GM12801 (cell line): ENCODE measurements around the gene TMEM63A.

Experiments
- CTCF ChIP-seq: IDR thresholded peaks from one replicate; pipeline ENCODE4 v1.5.1; 2011; ENCODE audit warnings: control low read depth; ENCODE audit not compliant: insufficient read length; ENCODE audit errors: extremely low read depth

TMEM63A gene

GRCh38 chr1:225834417-225835329, 47.5 kb downstream of the TMEM63A start:
- TF ChIP-seq CTCF = no peak

DNA sequence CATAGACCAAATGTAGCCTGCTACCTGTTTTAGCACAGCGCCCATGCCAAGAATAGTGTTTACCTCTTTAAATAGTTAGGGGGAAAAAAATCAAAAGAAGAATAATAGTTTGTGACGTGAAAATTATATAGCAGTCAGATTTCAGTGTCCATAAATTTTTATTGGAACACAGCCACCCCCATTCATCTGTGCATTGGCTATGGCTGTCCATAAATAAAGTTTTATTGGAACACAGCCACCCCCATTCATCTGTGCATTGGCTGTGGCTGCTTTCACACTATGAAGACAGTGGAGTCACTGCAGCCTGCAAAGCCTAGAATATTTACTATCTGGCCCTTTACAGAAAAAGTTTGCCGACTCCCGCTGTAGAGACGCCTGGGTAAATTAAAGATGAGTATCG, 51.3 kb downstream of the TMEM63A start:
- TF ChIP-seq CTCF = no peak

GRCh38 chr1:225828706-225829345, 53.4 kb downstream of the TMEM63A start:
- no peak for TF ChIP-seq CTCF

DNA sequence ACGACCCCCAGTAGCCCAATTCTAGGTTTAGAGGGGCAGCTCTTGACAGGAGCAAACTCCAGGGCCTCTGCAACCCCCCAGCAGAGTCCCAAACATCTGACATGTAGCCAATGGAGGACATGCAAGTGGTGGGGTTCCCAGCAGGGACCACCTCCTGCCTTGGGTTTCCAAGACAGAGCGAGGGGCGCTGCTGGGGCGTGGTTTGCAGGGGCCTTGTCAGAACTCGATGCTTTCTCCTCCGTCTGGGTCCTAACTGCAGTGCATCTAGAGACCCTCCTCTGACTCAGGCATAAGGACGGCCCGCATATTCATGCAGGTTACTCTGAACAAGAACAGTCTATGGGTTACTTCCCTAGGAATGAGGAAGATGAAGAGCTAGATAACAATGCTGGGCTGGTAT, 55.1 kb downstream of the TMEM63A start:
- TF ChIP-seq CTCF = no peak

DNA sequence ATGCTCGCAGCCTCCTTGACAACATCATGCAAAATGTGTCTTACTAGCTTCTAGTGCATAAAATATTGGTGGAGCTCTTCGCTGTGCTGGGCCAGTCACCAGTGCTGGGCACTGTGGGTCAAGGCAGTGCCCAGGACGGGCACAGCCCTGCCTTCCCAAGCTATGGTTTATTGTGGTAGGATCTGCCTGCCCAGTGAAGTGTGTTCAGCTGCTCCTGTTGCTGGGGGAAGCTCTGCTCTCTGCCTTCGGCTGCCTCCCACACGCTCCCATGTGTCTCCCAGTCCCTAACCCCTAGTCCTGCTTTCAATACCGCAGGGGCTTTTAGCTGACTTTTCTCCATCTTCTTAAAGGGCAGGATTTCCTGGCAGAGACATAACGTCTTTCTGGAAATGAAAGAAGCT, 56.6 kb downstream of the TMEM63A start:
- no peak for TF ChIP-seq CTCF

GRCh38 chr1:225825078-225825477, 57.1 kb downstream of the TMEM63A start:
- no peak for TF ChIP-seq CTCF

- TF ChIP-seq CTCF = no peak
Measured at GRCh38 chr1:225824533-225824941, 57.6 kb downstream of the TMEM63A start.
